ENCODE results near the gene RALGPS1. TPM values are rescaled to one million over a fixed set of nuclear protein-coding genes. Genes with fewer than 3 reads are reported as not detected.

RALGPS1 gene
- total RNA-seq, 1 experiment from 2014 or later, result 18.6 TPM

DNA sequence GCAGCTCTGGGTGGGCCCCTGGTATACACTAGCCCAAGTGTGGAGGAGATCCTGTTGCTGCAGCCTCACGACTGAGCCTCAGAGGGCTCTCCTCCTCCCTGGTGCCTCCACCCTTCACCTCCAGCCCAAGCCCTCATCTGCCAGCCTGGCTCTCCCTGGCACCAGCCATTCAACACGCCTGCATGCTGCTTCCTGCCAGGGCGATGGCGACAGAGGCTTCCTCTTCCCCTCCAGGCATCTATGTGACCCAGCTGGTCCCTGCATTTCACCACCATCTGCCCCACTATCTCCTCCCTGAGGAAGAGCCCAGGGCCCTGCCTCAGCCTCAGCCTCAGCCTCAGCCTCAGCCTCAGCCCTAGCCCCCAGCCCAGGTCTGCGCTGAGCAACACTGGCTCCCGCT lies 262.6 kb downstream of the RALGPS1 start:
- Mint-ChIP-seq H3K4me1 (peaks cover 0 to 6% of the 10 kb centered on the region in 2 experiments; a peak in 1 of 4 replicates), H3K27ac (no peak overlapping the region; a peak in 1 of 7 replicates), H3K4me3 (no peak overlapping the region), H3K9me3 (no peaks in the 10 kb centered on the region), H3K36me3 (ENCODE audit: insufficient read depth in 1 of 3, low read depth in 3 of 3) (peaks cover 0 to 2% (median 0%) of the 10 kb centered on the region in 3 experiments; a peak in 3 of 7 replicates), H3K27me3 (ENCODE audit: low read depth) (peaks cover 2% of the 10 kb centered on the region; the same call in 1 of the 2 replicates)
- H2BK5ac ChIP-seq (ENCODE audit: insufficient read length, low read length), result no peak overlapping the region
- H2AFZ ChIP-seq (ENCODE audit: low read length), result no peak overlapping the region
- no peaks in the 10 kb centered on the region for H3K9me3 ChIP-seq (ENCODE audit: control insufficient read depth, low read depth, low read length)
- H3K23me2 ChIP-seq (ENCODE audit: insufficient read length, low read depth, low read length, poor library complexity, severe bottlenecking), result no peaks in the 10 kb centered on the region
- H4K20me1 ChIP-seq (ENCODE audit: control insufficient read depth, insufficient read depth, insufficient read length), result no peaks in the 10 kb centered on the region
- H3K79me2 ChIP-seq (ENCODE audit: insufficient read depth, low read length), result no peaks in the 10 kb centered on the region
- no peak overlapping the region for H3K9ac ChIP-seq (ENCODE audit: extremely low read depth, insufficient read length, low read length)
- H3K14ac ChIP-seq (ENCODE audit: insufficient read depth, low read length), result no peak overlapping the region
- no peak overlapping the region for H4K8ac ChIP-seq (replicated peaks; ENCODE audit: insufficient read length, low read depth, low read length)
- no peak overlapping the region for H3K23ac ChIP-seq (ENCODE audit: insufficient read length, low read depth, low read length)
- no peak overlapping the region for H3K27ac ChIP-seq (ENCODE audit: insufficient read length, low read depth, low read length)
- TF ChIP-seq, protein P1, sequence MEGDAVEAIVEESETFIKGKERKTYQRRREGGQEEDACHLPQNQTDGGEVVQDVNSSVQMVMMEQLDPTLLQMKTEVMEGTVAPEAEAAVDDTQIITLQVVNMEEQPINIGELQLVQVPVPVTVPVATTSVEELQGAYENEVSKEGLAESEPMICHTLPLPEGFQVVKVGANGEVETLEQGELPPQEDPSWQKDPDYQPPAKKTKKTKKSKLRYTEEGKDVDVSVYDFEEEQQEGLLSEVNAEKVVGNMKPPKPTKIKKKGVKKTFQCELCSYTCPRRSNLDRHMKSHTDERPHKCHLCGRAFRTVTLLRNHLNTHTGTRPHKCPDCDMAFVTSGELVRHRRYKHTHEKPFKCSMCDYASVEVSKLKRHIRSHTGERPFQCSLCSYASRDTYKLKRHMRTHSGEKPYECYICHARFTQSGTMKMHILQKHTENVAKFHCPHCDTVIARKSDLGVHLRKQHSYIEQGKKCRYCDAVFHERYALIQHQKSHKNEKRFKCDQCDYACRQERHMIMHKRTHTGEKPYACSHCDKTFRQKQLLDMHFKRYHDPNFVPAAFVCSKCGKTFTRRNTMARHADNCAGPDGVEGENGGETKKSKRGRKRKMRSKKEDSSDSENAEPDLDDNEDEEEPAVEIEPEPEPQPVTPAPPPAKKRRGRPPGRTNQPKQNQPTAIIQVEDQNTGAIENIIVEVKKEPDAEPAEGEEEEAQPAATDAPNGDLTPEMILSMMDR (conservative IDR thresholded peaks at IDR 0.05), result no peak
- no peaks in the 10 kb centered on the region for H3K27me3 ChIP-seq (ENCODE audit: insufficient read depth, low read length)
- no peak overlapping the region for H2BK15ac ChIP-seq (ENCODE audit: low read depth, low read length)
- no peak overlapping the region for H4K5ac ChIP-seq (ENCODE audit: insufficient read length, low read depth, low read length)
- no peak overlapping the region for H2BK20ac ChIP-seq (ENCODE audit: low read depth, low read length, poor library complexity, severe bottlenecking)
- peak; percentile 17 for DNase-seq
- H4K91ac ChIP-seq (ENCODE audit: insufficient read length, low read depth, low read length), result no peak overlapping the region
- H3T11ph ChIP-seq (ENCODE audit: low read length), result no peak overlapping the region
- H2AK5ac ChIP-seq (ENCODE audit: insufficient read length, low read length), result no peak overlapping the region
- H3K4me2 ChIP-seq (ENCODE audit: insufficient read depth, insufficient read length, low read length), result no peak overlapping the region
- no peak overlapping the region for H3K18ac ChIP-seq (ENCODE audit: insufficient read length, low read depth, low read length)
- no CpG with 5 or more reads among the region's 6 CpGs for WGBS (ENCODE audit: extremely low coverage, insufficient read length, low lambda C conversion rate)
- no peaks in the 10 kb centered on the region for H3K79me1 ChIP-seq (ENCODE audit: insufficient read depth, low read depth, low read length, poor library complexity, severe bottlenecking)
- H3K4ac ChIP-seq (ENCODE audit: low read depth, low read length), result no peak overlapping the region
- no peak overlapping the region for H3K56ac ChIP-seq (ENCODE audit: insufficient read length, low read depth, low read length)
- H2BK12ac ChIP-seq (ENCODE audit: insufficient read length, low read depth, low read length), result no peak overlapping the region
- no peak overlapping the region for H2BK120ac ChIP-seq (ENCODE audit: low read depth, low read length, poor library complexity, severe bottlenecking)
- H3K4me1 ChIP-seq (ENCODE audit: insufficient read depth, low read length), result no peaks in the 10 kb centered on the region

Data from H9 (cell line).